ENCODE data around the gene CLECL1.

CLECL1 gene

GRCh38 chr12:9732921-9733461, at the start of gene CLECL1:
TSS of gene CLECL1 (minus strand) at chr12:9733097.
- no peak for DNase-seq (ENCODE audit: low read depth)

- no peak for DNase-seq (ENCODE audit: low read depth)
Observed at GRCh38 chr12:9781360-9781759, 48.5 kb upstream of the CLECL1 start.

GRCh38 chr12:9779209-9779608, 46.3 kb upstream of the CLECL1 start:
- DNase-seq (ENCODE audit: low read depth), result no peak

- no peak for DNase-seq (ENCODE audit: low read depth)
Observed at GRCh38 chr12:9776781-9777180, 43.9 kb upstream of the CLECL1 start.

GRCh38 chr12:9773216-9773877, 40.5 kb upstream of the CLECL1 start:
- no peak for DNase-seq (ENCODE audit: low read depth)

- DNase-seq (ENCODE audit: low read depth), result no peak
Observed at GRCh38 chr12:9763025-9763424, 30.1 kb upstream of the CLECL1 start.

- no peak for DNase-seq (ENCODE audit: low read depth)
Observed at GRCh38 chr12:9762369-9762768, 29.5 kb upstream of the CLECL1 start.

- no peak for DNase-seq (ENCODE audit: low read depth)
Observed at GRCh38 chr12:9761419-9761781, 28.5 kb upstream of the CLECL1 start.

GRCh38 chr12:9760699-9761418, 28.0 kb upstream of the CLECL1 start, which contains the start of gene CD69:
TSS of gene CD69 (minus strand) at chr12:9760901. CDS start at chr12:9760820, 81 bp downstream.
- peak; percentile 48 for DNase-seq (ENCODE audit: low read depth)

- DNase-seq (ENCODE audit: low read depth), result no peak
Observed at GRCh38 chr12:9760120-9760519, 27.2 kb upstream of the CLECL1 start.

GRCh38 chr12:9759694-9760093, 26.8 kb upstream of the CLECL1 start:
- DNase-seq (ENCODE audit: low read depth), result no peak

GRCh38 chr12:9758119-9758518, 25.2 kb upstream of the CLECL1 start:
- no peak for DNase-seq (ENCODE audit: low read depth)

GRCh38 chr12:9757433-9758025, 24.6 kb upstream of the CLECL1 start:
- no peak for DNase-seq (ENCODE audit: low read depth)

- DNase-seq (ENCODE audit: low read depth), result no peak
Observed at GRCh38 chr12:9756706-9757105, 23.8 kb upstream of the CLECL1 start.

- DNase-seq (ENCODE audit: low read depth), result no peak
Observed at GRCh38 chr12:9756170-9756569, 23.3 kb upstream of the CLECL1 start.

GRCh38 chr12:9755567-9755966, 22.7 kb upstream of the CLECL1 start:
- DNase-seq (ENCODE audit: low read depth), result no peak

- DNase-seq (ENCODE audit: low read depth), result no peak
Observed at GRCh38 chr12:9755035-9755434, 22.1 kb upstream of the CLECL1 start.

- no peak for DNase-seq (ENCODE audit: low read depth)
Observed at GRCh38 chr12:9754099-9754927, 21.4 kb upstream of the CLECL1 start.

- DNase-seq (ENCODE audit: low read depth), result no peak
Observed at GRCh38 chr12:9753498-9753897, 20.6 kb upstream of the CLECL1 start.

- no peak for DNase-seq (ENCODE audit: low read depth)
Observed at GRCh38 chr12:9753073-9753472, 20.2 kb upstream of the CLECL1 start.

GRCh38 chr12:9752145-9752933, 19.4 kb upstream of the CLECL1 start:
- no peak for DNase-seq (ENCODE audit: low read depth)
